GM12878 (cell line): ENCODE measurements around the gene PPP1R17. TPM values are rescaled to one million over a fixed set of nuclear protein-coding genes. Genes with fewer than 3 reads are reported as not detected.

ENCODE experiments used
- ATAC-seq: fragments of 200-7000 bp; cut with Tn5 transposase; 3 replicates; pipeline ENCODE4 v1.9.1; 2020; ENCODE audit warnings: mild to moderate bottlenecking, moderate library complexity
- BruUV-seq: library from RNA; stranded (reverse); fragments of 400-500 nt; replicated peaks from 2 replicates; lab custom pipeline; 2021; lab: Mats Ljungman, UMichigan
- CTCF ChIA-PET: fragments of 300-600 bp; sonication (Branson Sonifier 250); formaldehyde crosslinking; extraction: SDS; loops from one replicate; lab custom pipeline; 2021; ENCODE audit warnings: inconsistent platforms; lab: Yijun Ruan, JAX
- POLR2A ChIA-PET: fragments of 350-600 bp; formaldehyde crosslinking; extraction: SDS; loops from one replicate; lab custom pipeline; 2021; ENCODE audit warnings: inconsistent platforms; lab: Charles Lee
- RAD21 ChIA-PET: fragments of 300-600 bp; sonication (Branson Sonifier 250); formaldehyde crosslinking; loops from one replicate; lab custom pipeline; 2023; ENCODE audit warnings: antibody characterized with exemption; ENCODE audit not compliant: unreplicated experiment; lab: Charles Lee
- SMC1A ChIA-PET: fragments of 300-600 bp; sonication (Branson Sonifier 250); formaldehyde crosslinking; loops from one replicate; lab custom pipeline; 2023; ENCODE audit not compliant: unreplicated experiment, uncharacterized antibody; lab: Charles Lee
- DNase-seq: peaks from one replicate; pipeline ENCODE4 v3.0.0-alpha.2; 2011; ENCODE audit warnings: low read depth, low spot score
- FAIRE-seq: peaks from 3 replicates; lab custom pipeline; 2011; peaks lifted over from hg19 to GRCh38; lab: Jason Lieb, UNC
- H2AFZ ChIP-seq: 2 replicates; pipeline ENCODE4 v1.6.0; 2011; ENCODE audit warnings: low read depth, low read length, control low read depth; ENCODE audit not compliant: control insufficient read depth
- H3K27ac ChIP-seq: 2 replicates; pipeline ENCODE4 v1.5.1; 2011; ENCODE audit warnings: control low read depth; ENCODE audit not compliant: control insufficient read depth, insufficient read depth
- H3K27me3 ChIP-seq, 2 experiments: replicated peaks in 1 of 2; 2 replicates each; pipeline versions ENCODE4 v1.6.0 to v1.6.1; 2011; ENCODE audit warnings: low read length in 1 of 2; ENCODE audit not compliant: control insufficient read depth in 2 of 2, insufficient read depth in 2 of 2
- H3K36me3 ChIP-seq, 2 experiments: 2 replicates each; pipeline ENCODE4 v1.5.1; 2011; ENCODE audit warnings: low read length in 1 of 2; ENCODE audit not compliant: control insufficient read depth in 2 of 2, insufficient read depth in 2 of 2
- H3K4me1 ChIP-seq: 2 replicates; pipeline ENCODE4 v1.6.1; 2011; ENCODE audit warnings: mild to moderate bottlenecking, low read length, moderate library complexity, mixed read lengths; ENCODE audit not compliant: control insufficient read depth, insufficient read depth
- H3K4me2 ChIP-seq: 2 replicates; pipeline ENCODE4 v1.6.0; 2011; ENCODE audit warnings: control low read depth; ENCODE audit not compliant: control insufficient read depth, insufficient read depth
- H3K4me3 ChIP-seq: fragments of 200-600 bp; sonication (generic); 2 replicates; pipeline ENCODE4 v1.5.1; 2016
- H3K79me2 ChIP-seq: 2 replicates; pipeline ENCODE4 v1.6.0; 2011; ENCODE audit warnings: low read length; ENCODE audit not compliant: control insufficient read depth, insufficient read depth
- H3K9ac ChIP-seq: 2 replicates; pipeline ENCODE4 v1.8.0; 2011; ENCODE audit warnings: low read length, control low read depth, mixed read lengths; ENCODE audit not compliant: control insufficient read depth, insufficient read depth
- H3K9me3 ChIP-seq: replicated peaks from 3 replicates; pipeline ENCODE4 v1.5.1; 2011; ENCODE audit warnings: mild to moderate bottlenecking, low read length; ENCODE audit not compliant: control insufficient read depth, insufficient read depth
- H4K20me1 ChIP-seq: 2 replicates; pipeline ENCODE4 v1.6.0; 2011; ENCODE audit not compliant: control insufficient read depth, insufficient read depth
- BRCA1 ChIP-seq: IDR thresholded peaks from 2 replicates; pipeline ENCODE4 v1.6.1; 2011; ENCODE audit warnings: low read depth, low read length, improper control_type of control experiment
- CBX3 ChIP-seq: fragments of 200-600 bp; sonication (generic); IDR thresholded peaks from 2 replicates; pipeline ENCODE4 v1.6.1; 2016; ENCODE audit warnings: low read depth, borderline replicate concordance
- CBX5 ChIP-seq: sonication (generic); IDR thresholded peaks from 2 replicates; pipeline ENCODE4 v1.6.1; 2016; ENCODE audit warnings: low read depth, moderate library complexity, mild to moderate bottlenecking, inconsistent platforms
- E4F1 ChIP-seq: fragments of 450-650 bp; IDR thresholded peaks from 2 replicates; pipeline ENCODE4 v1.6.1; 2018; ENCODE audit warnings: borderline replicate concordance, mild to moderate bottlenecking; ENCODE audit not compliant: partially characterized antibody
- KAT2A ChIP-seq: conservative IDR thresholded peaks from 2 replicates; pipeline ENCODE4 v1.6.1; 2011; ENCODE audit warnings: low read depth, low read length; ENCODE audit not compliant: control insufficient read depth
- NFIC ChIP-seq: IDR thresholded peaks from 2 replicates; pipeline ENCODE4 v1.6.1; 2012; ENCODE audit warnings: low read depth, mild to moderate bottlenecking, inconsistent platforms, low read length, moderate library complexity
- NR2C1 ChIP-seq: fragments of 450-650 bp; IDR thresholded peaks from 2 replicates; pipeline ENCODE4 v1.6.1; 2017; ENCODE audit warnings: antibody characterized with exemption, mild to moderate bottlenecking, moderate library complexity
- PML ChIP-seq: IDR thresholded peaks from 2 replicates; pipeline ENCODE4 v1.6.1; 2012; ENCODE audit warnings: low read length, inconsistent platforms
- POLR2AphosphoS5 ChIP-seq: IDR thresholded peaks from 2 replicates; pipeline ENCODE4 v1.6.1; 2011; ENCODE audit warnings: mild to moderate bottlenecking, low read length, inconsistent platforms
- PRDM15 ChIP-seq: fragments of 450-650 bp; formaldehyde crosslinking; IDR thresholded peaks from 2 replicates; pipeline ENCODE4 v1.4.0; 2020; ENCODE audit warnings: mild to moderate bottlenecking, moderate library complexity
- SREBF2 ChIP-seq: IDR thresholded peaks from 2 replicates; pipeline ENCODE4 v1.6.1; 2012; ENCODE audit warnings: mild to moderate bottlenecking, low read length
- TARDBP ChIP-seq: IDR thresholded peaks from 2 replicates; pipeline ENCODE4 v1.6.1; 2016; ENCODE audit warnings: borderline replicate concordance
- WRNIP1 ChIP-seq: IDR thresholded peaks from 2 replicates; pipeline ENCODE4 v1.6.1; 2011; ENCODE audit warnings: low read depth, low read length, improper control_type of control experiment, borderline replicate concordance
- WGBS: methylation state at CpG from one replicate; pipeline ENCODE4 v1.1.6; 2016; ENCODE audit warnings: low lambda C conversion rate; ENCODE audit not compliant: insufficient replicate concordance, insufficient coverage; ENCODE audit errors: missing lambda C conversion rate; 5-methylcytosine and 5-hydroxymethylcytosine counted together
- in situ Hi-C: fragments of 300-500 bp; cut with MboI; formaldehyde crosslinking; loops from 9 replicates; pipeline ENCODE4 v1.14.3; 2018; ENCODE audit warnings: mixed read lengths
- intact Hi-C: fragments of 100-400 bp; cut with micrococcal nuclease; formaldehyde crosslinking; loops from one replicate; pipeline ENCODE4 v1.14.2; 2022; ENCODE audit not compliant: unreplicated experiment
- polyA plus RNA-seq, 11 experiments: library from polyadenylated mRNA; depleted of rRNA in 4 of 11; unstranded in 6 of 11; stranded (reverse) in 5 of 11; fragments of >200 nt; fragmentation: Nextera tagmentation in 4 of 11; fragmentation: Illumina TruSeq in 1 of 11; extraction: Ambion mirVana in 4 of 11; extraction: Trizol in 1 of 11; gene quantifications; 1 replicate in 1 of 11; 2 replicates in 10 of 11; pipeline versions ENCODE4 v1.2.1 to v1.2.3, GENCODE V29; 2011 to 2016; ENCODE audit warnings: inconsistent platforms in 2 of 11, missing spikeins in 2 of 11, low read depth in 1 of 11
- total RNA-seq, 4 experiments: library from RNA; depleted of rRNA in 3 of 4; stranded (reverse); fragments of >200 nt in 3 of 4; fragmentation: Illumina TruSeq in 1 of 4; extraction: Trizol in 1 of 4; gene quantifications; 2 replicates each; pipeline versions ENCODE4 v1.2.1 to v1.2.3, GENCODE V29; 2013 to 2021
- TF ChIP-seq, protein P1 (sequence below), 3 experiments: IDR thresholded peaks in 2 of 3; conservative IDR thresholded peaks in 1 of 3; 2 replicates each; pipeline ENCODE4 v1.5.1; 2011; ENCODE audit warnings: low read depth in 3 of 3, low read length in 3 of 3, mild to moderate bottlenecking in 3 of 3, control low read depth in 2 of 3, moderate library complexity in 2 of 3, inconsistent platforms in 1 of 3, mixed read lengths in 1 of 3; ENCODE audit not compliant: control insufficient read depth in 2 of 3, insufficient read depth in 1 of 3; ENCODE audit errors: extremely low read depth in 1 of 3
- TF ChIP-seq, protein P2 (sequence below): IDR thresholded peaks from 2 replicates; pipeline ENCODE4 v1.6.1; 2012; ENCODE audit warnings: low read depth, low read length, improper control_type of control experiment

The PPP1R17 gene
- total and polyA plus RNA-seq, 10 of the 15 experiments (the other 5 are each of a cell fraction or from before 2014, with no cell fraction given), result 0.05 to 0.28 (median 0.19) TPM; not detected in 7

DNA sequence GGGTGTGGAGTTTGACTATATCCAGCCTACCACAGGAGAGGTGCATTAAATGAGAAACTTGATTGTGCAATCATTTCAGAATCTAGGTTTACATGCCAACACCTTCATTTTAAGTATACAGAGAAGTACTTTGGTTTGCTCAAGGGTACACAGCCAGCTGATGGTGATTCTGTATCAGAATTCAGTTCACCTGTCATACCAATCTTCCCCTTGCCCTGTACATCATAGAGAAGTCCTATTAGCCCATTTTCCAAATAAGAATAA lies 35.0 kb upstream of the PPP1R17 start (continued):
- TF ChIP-seq, protein P1, sequence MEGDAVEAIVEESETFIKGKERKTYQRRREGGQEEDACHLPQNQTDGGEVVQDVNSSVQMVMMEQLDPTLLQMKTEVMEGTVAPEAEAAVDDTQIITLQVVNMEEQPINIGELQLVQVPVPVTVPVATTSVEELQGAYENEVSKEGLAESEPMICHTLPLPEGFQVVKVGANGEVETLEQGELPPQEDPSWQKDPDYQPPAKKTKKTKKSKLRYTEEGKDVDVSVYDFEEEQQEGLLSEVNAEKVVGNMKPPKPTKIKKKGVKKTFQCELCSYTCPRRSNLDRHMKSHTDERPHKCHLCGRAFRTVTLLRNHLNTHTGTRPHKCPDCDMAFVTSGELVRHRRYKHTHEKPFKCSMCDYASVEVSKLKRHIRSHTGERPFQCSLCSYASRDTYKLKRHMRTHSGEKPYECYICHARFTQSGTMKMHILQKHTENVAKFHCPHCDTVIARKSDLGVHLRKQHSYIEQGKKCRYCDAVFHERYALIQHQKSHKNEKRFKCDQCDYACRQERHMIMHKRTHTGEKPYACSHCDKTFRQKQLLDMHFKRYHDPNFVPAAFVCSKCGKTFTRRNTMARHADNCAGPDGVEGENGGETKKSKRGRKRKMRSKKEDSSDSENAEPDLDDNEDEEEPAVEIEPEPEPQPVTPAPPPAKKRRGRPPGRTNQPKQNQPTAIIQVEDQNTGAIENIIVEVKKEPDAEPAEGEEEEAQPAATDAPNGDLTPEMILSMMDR (IDR thresholded peaks at IDR 0.05 in 2 of 3, conservative IDR thresholded peaks at IDR 0.05 in 1 of 3; ENCODE audit: control insufficient read depth in 2 of 3, extremely low read depth in 1 of 3, insufficient read depth in 1 of 3, low read depth in 3 of 3, low read length in 3 of 3), result no peak
- TF ChIP-seq POLR2AphosphoS5, result no peak

GRCh38 chr7:31663072-31663471 lies 23.9 kb upstream of the PPP1R17 start:
- intact Hi-C loops (no loop called here), in situ Hi-C loops (no loop called here)
- H3K4me3 ChIP-seq, result no peak overlapping the region
- ChIA-PET SMC1A (no interaction called here), CTCF (no interaction called here), POLR2A (no interaction called here), RAD21 (no interaction called here)
- ATAC-seq (peak; percentile 46; the same call in 1 of the 3 replicates), FAIRE-seq (no peak), DNase-seq (no peak)
- no peak overlapping the region for H3K9ac ChIP-seq
- H3K79me2 ChIP-seq, result no peaks in the 10 kb centered on the region
- no TSS peak for BruUV-seq
- 37% methylated on average over 5 of the region's 5 CpGs for WGBS
- H3K4me2 ChIP-seq, result no peak overlapping the region
- H2AFZ ChIP-seq, result no peak overlapping the region
- no peaks in the 10 kb centered on the region; the same call in 2 of the 3 replicates for H3K9me3 ChIP-seq
- no peaks in the 10 kb centered on the region for H3K4me1 ChIP-seq
- no peaks in the 10 kb centered on the region for H4K20me1 ChIP-seq
- peaks cover 0 to 2% of the 10 kb centered on the region in 2 experiments; a peak in 1 of 4 replicates for H3K27me3 ChIP-seq
- no peak overlapping the region for H3K27ac ChIP-seq
- no peaks in the 10 kb centered on the region for H3K36me3 ChIP-seq
- TF ChIP-seq, protein P2, sequence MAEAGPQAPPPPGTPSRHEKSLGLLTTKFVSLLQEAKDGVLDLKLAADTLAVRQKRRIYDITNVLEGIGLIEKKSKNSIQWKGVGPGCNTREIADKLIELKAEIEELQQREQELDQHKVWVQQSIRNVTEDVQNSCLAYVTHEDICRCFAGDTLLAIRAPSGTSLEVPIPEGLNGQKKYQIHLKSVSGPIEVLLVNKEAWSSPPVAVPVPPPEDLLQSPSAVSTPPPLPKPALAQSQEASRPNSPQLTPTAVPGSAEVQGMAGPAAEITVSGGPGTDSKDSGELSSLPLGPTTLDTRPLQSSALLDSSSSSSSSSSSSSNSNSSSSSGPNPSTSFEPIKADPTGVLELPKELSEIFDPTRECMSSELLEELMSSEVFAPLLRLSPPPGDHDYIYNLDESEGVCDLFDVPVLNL, result no peak
- no peak for TF ChIP-seq TARDBP
- no peak for TF ChIP-seq NFIC
- TF ChIP-seq PML, result no peak
- no peak for TF ChIP-seq E4F1
- no peak for TF ChIP-seq KAT2A
- TF ChIP-seq BRCA1, result no peak
- no peak for TF ChIP-seq PRDM15 (CRISPR knock-in tag)
- no peak for TF ChIP-seq NR2C1
- no peak for TF ChIP-seq SREBF2
- TF ChIP-seq WRNIP1, result no peak
- TF ChIP-seq CBX3, result no peak
- no peak for TF ChIP-seq CBX5
